IPS-20b (cell line): ENCODE results near the gene P2RX1.

Source experiments
- H3K27ac ChIP-seq: one replicate; pipeline ENCODE4 v1.5.1; 2013; ENCODE audit warnings: low read length
- H3K27me3 ChIP-seq: 2 replicates; pipeline ENCODE4 v1.6.1; 2013; ENCODE audit warnings: mild to moderate bottlenecking, low read length, inconsistent platforms; ENCODE audit not compliant: insufficient read depth
- H3K36me3 ChIP-seq: 2 replicates; pipeline ENCODE4 v1.6.1; 2013; ENCODE audit warnings: low read depth, mild to moderate bottlenecking, inconsistent platforms, low read length, moderate library complexity; ENCODE audit not compliant: insufficient read depth
- H3K4me1 ChIP-seq: 2 replicates; pipeline ENCODE4 v1.6.1; 2013; ENCODE audit warnings: mild to moderate bottlenecking, control low read depth, inconsistent platforms, low read length, moderate library complexity; ENCODE audit not compliant: insufficient read depth
- H3K4me3 ChIP-seq: 2 replicates; pipeline ENCODE4 v1.5.1; 2013; ENCODE audit warnings: mild to moderate bottlenecking, low read length, inconsistent platforms
- H3K9ac ChIP-seq: 2 replicates; pipeline ENCODE4 v1.6.1; 2013; ENCODE audit warnings: low read depth, mild to moderate bottlenecking, inconsistent platforms, low read length, moderate library complexity
- H3K9me3 ChIP-seq: 2 replicates; pipeline ENCODE4 v1.6.1; 2013; ENCODE audit warnings: mild to moderate bottlenecking, low read depth, low read length, inconsistent platforms; ENCODE audit not compliant: insufficient read depth

Gene P2RX1

GRCh38 chr17:3921006-3921405, 4.7 kb upstream of the P2RX1 start:
- H3K9ac ChIP-seq, result no peak overlapping the region
- H3K9me3 ChIP-seq, result no peaks in the 10 kb centered on the region
- H3K27me3 ChIP-seq, result no peaks in the 10 kb centered on the region
- no peaks in the 10 kb centered on the region for H3K4me1 ChIP-seq
- no peak overlapping the region for H3K27ac ChIP-seq
- H3K4me3 ChIP-seq, result no peak overlapping the region
- H3K36me3 ChIP-seq, result no peaks in the 10 kb centered on the region

DNA sequence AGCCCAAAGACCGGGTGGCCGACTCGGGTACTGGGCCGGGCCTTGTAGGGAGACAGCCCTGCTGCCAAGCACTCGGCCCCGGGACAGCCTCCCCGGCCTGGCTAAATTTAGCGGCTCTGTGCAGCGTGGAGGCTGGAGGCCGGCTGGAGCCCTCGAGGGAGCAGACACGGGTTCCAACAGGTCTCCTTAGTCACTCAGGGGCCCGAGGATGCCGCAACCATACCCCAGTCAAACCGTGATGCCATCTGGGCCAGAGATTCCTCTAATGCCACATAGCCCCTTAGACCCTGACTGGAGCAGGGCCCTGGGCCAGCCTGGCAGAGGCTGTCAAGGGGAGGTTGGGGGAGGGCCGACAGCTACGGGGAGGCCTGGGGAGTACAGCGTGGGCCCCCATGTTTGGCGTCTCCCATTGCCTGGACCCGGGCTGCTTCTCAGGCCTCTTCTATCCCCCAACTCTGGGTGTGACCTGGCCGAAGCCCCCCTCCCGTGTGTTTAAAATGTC, 2.9 kb upstream of the P2RX1 start:
- Histone ChIP-seq H3K4me3 (no peak overlapping the region), H3K9me3 (no peaks in the 10 kb centered on the region), H3K4me1 (no peaks in the 10 kb centered on the region), H3K36me3 (no peaks in the 10 kb centered on the region), H3K27me3 (no peaks in the 10 kb centered on the region), H3K27ac (no peak overlapping the region), H3K9ac (no peak overlapping the region)

DNA sequence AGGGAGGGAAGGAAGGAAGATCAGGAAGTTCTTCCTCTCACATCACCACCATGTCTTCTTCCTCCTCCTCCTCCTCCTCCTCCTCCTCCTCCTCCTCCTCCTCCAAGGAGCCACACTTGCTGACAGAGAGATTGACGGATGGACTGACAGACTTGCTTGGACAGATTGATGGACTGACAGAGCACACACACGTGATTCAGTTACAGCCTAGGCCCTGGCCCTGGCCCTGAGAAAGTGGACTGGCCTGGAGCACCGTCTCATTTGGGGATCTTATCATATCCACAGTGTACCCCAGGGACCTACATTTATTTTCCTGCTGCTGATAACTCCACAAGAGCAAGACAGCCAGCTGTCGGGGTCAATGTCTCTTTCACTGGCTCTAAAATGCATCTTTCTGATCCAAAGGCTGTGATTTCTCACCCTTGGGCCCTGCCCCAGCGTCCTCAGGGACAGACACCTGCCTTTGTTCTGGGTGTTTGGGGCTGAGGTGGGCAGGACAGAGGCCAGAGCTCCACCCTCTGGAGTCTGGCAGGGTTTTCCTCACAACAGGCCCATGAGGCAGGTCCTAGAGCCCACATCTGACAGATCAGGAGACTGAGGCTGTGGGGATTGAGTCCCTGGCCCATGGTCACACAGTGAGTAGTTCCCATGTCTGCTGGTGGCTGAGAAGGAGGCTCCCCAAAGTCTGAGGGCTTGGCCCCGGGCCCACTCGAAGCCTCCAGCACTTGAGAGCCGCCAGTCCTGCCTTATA, 2.3 kb upstream of the P2RX1 start:
- Histone ChIP-seq H3K4me1 (no peaks in the 10 kb centered on the region), H3K9me3 (no peaks in the 10 kb centered on the region), H3K27ac (no peak overlapping the region), H3K4me3 (no peak overlapping the region), H3K36me3 (no peaks in the 10 kb centered on the region), H3K27me3 (no peaks in the 10 kb centered on the region), H3K9ac (no peak overlapping the region)

- no peak overlapping the region for H3K4me3 ChIP-seq
- H3K4me1 ChIP-seq, result no peaks in the 10 kb centered on the region
- H3K9me3 ChIP-seq, result no peaks in the 10 kb centered on the region
- no peaks in the 10 kb centered on the region for H3K36me3 ChIP-seq
- H3K9ac ChIP-seq, result no peak overlapping the region
- H3K27me3 ChIP-seq, result no peaks in the 10 kb centered on the region
- H3K27ac ChIP-seq, result no peak overlapping the region
Measured at GRCh38 chr17:3917391-3917931, 1.2 kb upstream of the P2RX1 start.

GRCh38 chr17:3916825-3917224, 560 bp upstream of the P2RX1 start:
- H3K9ac ChIP-seq, result no peak overlapping the region
- no peaks in the 10 kb centered on the region for H3K36me3 ChIP-seq
- H3K27me3 ChIP-seq, result no peaks in the 10 kb centered on the region
- H3K27ac ChIP-seq, result no peak overlapping the region
- no peaks in the 10 kb centered on the region for H3K4me1 ChIP-seq
- H3K9me3 ChIP-seq, result no peaks in the 10 kb centered on the region
- H3K4me3 ChIP-seq, result no peak overlapping the region

GRCh38 chr17:3915581-3915994, 677 bp downstream of the P2RX1 start:
- Histone ChIP-seq H3K4me3 (no peak overlapping the region), H3K4me1 (no peaks in the 10 kb centered on the region), H3K36me3 (no peaks in the 10 kb centered on the region), H3K9me3 (no peaks in the 10 kb centered on the region), H3K9ac (no peak overlapping the region), H3K27me3 (no peaks in the 10 kb centered on the region), H3K27ac (no peak overlapping the region)

- Histone ChIP-seq H3K9me3 (no peaks in the 10 kb centered on the region), H3K4me3 (no peak overlapping the region), H3K27ac (no peak overlapping the region), H3K4me1 (no peaks in the 10 kb centered on the region), H3K9ac (no peak overlapping the region; the same call in 1 of the 2 replicates), H3K27me3 (no peaks in the 10 kb centered on the region), H3K36me3 (no peaks in the 10 kb centered on the region)
Measured at GRCh38 chr17:3914312-3914670, 2.0 kb downstream of the P2RX1 start.

DNA sequence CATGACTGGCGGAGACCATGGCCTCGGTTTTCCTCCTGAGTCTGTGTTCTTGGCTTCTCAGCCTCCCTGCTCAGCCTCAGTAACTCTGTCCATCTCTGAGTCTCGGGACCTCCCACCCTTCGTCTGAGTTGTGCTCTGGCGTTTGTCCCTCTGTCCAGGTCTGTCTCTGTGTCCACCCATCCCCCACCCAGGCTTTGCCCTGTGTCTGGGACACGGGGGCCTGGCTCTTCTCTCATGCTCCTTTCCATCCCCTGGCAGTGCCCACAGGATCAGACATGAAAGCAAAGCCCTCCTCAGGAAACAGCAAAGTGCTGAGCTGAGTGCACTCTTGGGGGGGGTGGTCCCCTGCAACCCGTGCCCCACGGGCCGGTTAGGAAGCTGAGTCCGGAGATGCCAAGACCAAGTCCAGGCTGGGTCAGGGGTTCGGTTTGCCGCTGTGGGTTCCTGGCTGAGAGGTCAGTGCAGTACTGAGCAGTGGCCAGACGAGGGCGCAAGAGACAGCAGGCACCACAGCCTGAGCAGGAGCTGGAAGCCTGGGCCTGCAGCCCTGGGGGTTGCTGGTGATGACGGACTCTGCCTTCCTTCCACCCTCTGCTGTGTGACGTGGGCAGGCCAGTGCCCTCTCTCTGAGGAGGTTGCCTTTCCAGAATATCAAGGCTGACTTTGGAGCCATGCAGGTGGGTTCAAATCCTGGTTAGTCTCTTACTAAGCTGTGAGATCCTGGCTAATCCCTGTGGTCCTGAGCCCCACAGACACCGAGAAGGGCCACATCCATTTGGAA, 2.5 kb downstream of the P2RX1 start:
- H3K36me3 ChIP-seq, result no peaks in the 10 kb centered on the region
- no peaks in the 10 kb centered on the region for H3K4me1 ChIP-seq
- H3K4me3 ChIP-seq, result no peak overlapping the region
- no peak overlapping the region for H3K9ac ChIP-seq
- H3K27me3 ChIP-seq, result no peaks in the 10 kb centered on the region
- no peak overlapping the region for H3K27ac ChIP-seq
- no peaks in the 10 kb centered on the region for H3K9me3 ChIP-seq

- no peak overlapping the region for H3K4me3 ChIP-seq
- no peaks in the 10 kb centered on the region for H3K27me3 ChIP-seq
- no peak overlapping the region for H3K9ac ChIP-seq
- H3K9me3 ChIP-seq, result no peaks in the 10 kb centered on the region
- no peak overlapping the region for H3K27ac ChIP-seq
- no peaks in the 10 kb centered on the region for H3K4me1 ChIP-seq
- H3K36me3 ChIP-seq, result no peaks in the 10 kb centered on the region
Measured at GRCh38 chr17:3912827-3913226, 3.4 kb downstream of the P2RX1 start.

- H3K27ac ChIP-seq, result no peak overlapping the region
- no peaks in the 10 kb centered on the region for H3K36me3 ChIP-seq
- H3K9ac ChIP-seq, result no peak overlapping the region
- no peaks in the 10 kb centered on the region for H3K4me1 ChIP-seq
- H3K4me3 ChIP-seq, result no peak overlapping the region
- H3K27me3 ChIP-seq, result no peaks in the 10 kb centered on the region
- H3K9me3 ChIP-seq, result no peaks in the 10 kb centered on the region
Measured at GRCh38 chr17:3911271-3912053, 4.8 kb downstream of the P2RX1 start.

- H3K27me3 ChIP-seq, result no peaks in the 10 kb centered on the region; the same call in 1 of the 2 replicates
- no peak overlapping the region for H3K9ac ChIP-seq
- H3K36me3 ChIP-seq, result no peaks in the 10 kb centered on the region
- no peak overlapping the region for H3K27ac ChIP-seq
- H3K4me3 ChIP-seq, result no peak overlapping the region
- no peaks in the 10 kb centered on the region for H3K9me3 ChIP-seq
- no peaks in the 10 kb centered on the region for H3K4me1 ChIP-seq
Measured at GRCh38 chr17:3910420-3911270, 5.6 kb downstream of the P2RX1 start.
